GM23248 (cell line): Measurements from ENCODE around the gene LPP. TPM values are rescaled to one million over a fixed set of nuclear protein-coding genes. Genes with fewer than 3 reads are reported as not detected.

Source experiments
- DNase-seq: peaks from one replicate; pipeline ENCODE4 v3.0.0-alpha.2; 2015
- H2AFZ ChIP-seq: fragments of 200-600 bp; sonication (generic); 2 replicates; pipeline ENCODE4 v1.6.1; 2016; ENCODE audit warnings: antibody characterized with exemption
- H3F3A ChIP-seq: fragments of 200-600 bp; sonication (generic); 2 replicates; pipeline ENCODE4 v1.6.1; 2016; ENCODE audit warnings: mild to moderate bottlenecking, antibody characterized with exemption, mixed run types; ENCODE audit not compliant: insufficient read depth
- H3K27ac ChIP-seq: fragments of 200-600 bp; sonication (generic); 2 replicates; pipeline ENCODE4 v1.5.1; 2016; ENCODE audit warnings: mild to moderate bottlenecking
- H3K27me3 ChIP-seq: fragments of 200-600 bp; sonication (generic); replicated peaks from 2 replicates; pipeline ENCODE4 v1.6.1; 2016; ENCODE audit warnings: mild to moderate bottlenecking; ENCODE audit not compliant: insufficient read depth
- H3K36me3 ChIP-seq: fragments of 200-600 bp; sonication (generic); 2 replicates; pipeline ENCODE4 v1.6.1; 2016; ENCODE audit warnings: low read depth, mild to moderate bottlenecking
- H3K4me1 ChIP-seq: fragments of 200-600 bp; sonication (generic); 2 replicates; pipeline ENCODE4 v1.6.1; 2016; ENCODE audit warnings: mild to moderate bottlenecking; ENCODE audit not compliant: insufficient read depth
- H3K4me2 ChIP-seq: fragments of 200-600 bp; sonication (generic); one replicate; pipeline ENCODE4 v1.6.1; 2016; ENCODE audit warnings: mild to moderate bottlenecking; ENCODE audit not compliant: unreplicated experiment
- H3K4me3 ChIP-seq: fragments of 200-600 bp; sonication (generic); 2 replicates; pipeline ENCODE4 v1.5.1; 2016; ENCODE audit warnings: mild to moderate bottlenecking
- H3K79me2 ChIP-seq: fragments of 200-600 bp; sonication (generic); 2 replicates; pipeline ENCODE4 v1.6.1; 2016; ENCODE audit warnings: mild to moderate bottlenecking; ENCODE audit not compliant: insufficient read depth
- H3K9ac ChIP-seq: fragments of 200-600 bp; sonication (generic); 2 replicates; pipeline ENCODE4 v1.6.1; 2016; ENCODE audit warnings: mild to moderate bottlenecking
- H3K9me2 ChIP-seq: fragments of 200-600 bp; sonication (generic); 2 replicates; pipeline ENCODE4 v1.6.1; 2016; ENCODE audit warnings: mixed run types, mild to moderate bottlenecking, moderate library complexity; ENCODE audit not compliant: insufficient read depth
- H3K9me3 ChIP-seq: fragments of 200-600 bp; sonication (generic); one replicate; pipeline ENCODE4 v1.6.1; 2017; ENCODE audit warnings: low read depth
- H4K20me1 ChIP-seq: fragments of 200-600 bp; sonication (generic); 2 replicates; pipeline ENCODE4 v1.6.0; 2016; ENCODE audit not compliant: insufficient read depth
- EZH2 ChIP-seq: fragments of 200-600 bp; sonication (generic); IDR thresholded peaks from 2 replicates; pipeline ENCODE4 v1.6.1; 2018; ENCODE audit warnings: antibody characterized with exemption, mild to moderate bottlenecking; ENCODE audit not compliant: insufficient read depth, poor library complexity, severe bottlenecking
- EZH2phosphoT487 ChIP-seq: fragments of 200-600 bp; sonication (generic); IDR thresholded peaks from 2 replicates; pipeline ENCODE4 v1.6.1; 2018; ENCODE audit warnings: antibody characterized with exemption, moderate library complexity, mild to moderate bottlenecking, low read depth; ENCODE audit not compliant: insufficient read depth
- WGBS, 2 experiments: methylation state at CpG; one replicate each; pipeline ENCODE4 v1.1.6; 2015 to 2017; ENCODE audit warnings: low lambda C conversion rate in 2 of 2, low coverage in 1 of 2; ENCODE audit errors: missing lambda C conversion rate in 2 of 2; 5-methylcytosine and 5-hydroxymethylcytosine counted together
- in situ Hi-C: fragments of 300-500 bp; cut with MboI; formaldehyde crosslinking; loops from 2 replicates; pipeline ENCODE4 v1.15.0; 2020
- polyA plus RNA-seq: library from polyadenylated mRNA; unstranded; fragments of >200 nt; fragmentation: Nextera tagmentation; extraction: Ambion mirVana; gene quantifications from 2 replicates; pipeline ENCODE4 v1.2.1, GENCODE V29; 2016
- total RNA-seq: library from RNA; depleted of rRNA; stranded (reverse); fragments of >200 nt; shearing (Covaris generic); gene quantifications from 2 replicates; pipeline ENCODE4 v1.2.3, GENCODE V29; 2014

Gene LPP
- total and polyA plus RNA-seq, 2 experiments from 2014 or later, result 42.8 to 61.7 TPM

- no peak overlapping the region for H3K4me3 ChIP-seq
- no peaks in the 10 kb centered on the region for H4K20me1 ChIP-seq
- in situ Hi-C loops, result no loop called here
- H3K27me3 ChIP-seq, result no peaks in the 10 kb centered on the region
- 0 out of 2 replicates have a peak, but pooled peaks cover 8% of the 10 kb centered on the region for H3F3A ChIP-seq
- 17 to 19% methylated on average over 1 of the region's 1 CpG for WGBS, 2 experiments
- no peak overlapping the region for H3K9ac ChIP-seq
- H3K4me1 ChIP-seq, result no peaks in the 10 kb centered on the region
- 0 out of 2 replicates have a peak, but pooled peaks cover 4% of the 10 kb centered on the region for H3K36me3 ChIP-seq
- no peak overlapping the region for H3K4me2 ChIP-seq
- H3K9me3 ChIP-seq, result no peaks in the 10 kb centered on the region
- TF ChIP-seq EZH2 (no peak), EZH2phosphoT487 (no peak)
- H3K79me2 ChIP-seq, result peaks cover 62% of the 10 kb centered on the region
- H3K27ac ChIP-seq, result no peak overlapping the region
- DNase-seq, result no peak
- H3K9me2 ChIP-seq, result no peaks in the 10 kb centered on the region
- H2AFZ ChIP-seq, result no peak overlapping the region
Observed at GRCh38 chr3:188403404-188403803, 249.4 kb downstream of the LPP start.

GRCh38 chr3:188404124-188404523 lies 250.2 kb downstream of the LPP start:
- Histone ChIP-seq H3K27me3 (no peaks in the 10 kb centered on the region), H3K9ac (no peak overlapping the region), H3F3A (0 out of 2 replicates have a peak, but pooled peaks cover 8% of the 10 kb centered on the region), H3K36me3 (0 out of 2 replicates have a peak, but pooled peaks cover 4% of the 10 kb centered on the region), H3K4me3 (no peak overlapping the region), H3K4me2 (no peak overlapping the region), H2AFZ (no peak overlapping the region), H4K20me1 (no peaks in the 10 kb centered on the region), H3K9me3 (no peaks in the 10 kb centered on the region), H3K79me2 (peaks cover 59% of the 10 kb centered on the region), H3K4me1 (no peaks in the 10 kb centered on the region), H3K9me2 (no peaks in the 10 kb centered on the region), H3K27ac (no peak overlapping the region)
- TF ChIP-seq EZH2 (no peak), EZH2phosphoT487 (no peak)
- WGBS, 2 experiments, result 96 to 98% methylated on average over 4 of the region's 4 CpGs
- in situ Hi-C loops, result no loop called here
- no peak for DNase-seq

- no peaks in the 10 kb centered on the region for H3K9me3 ChIP-seq
- no peak for TF ChIP-seq EZH2
- no peak for TF ChIP-seq EZH2phosphoT487
- H3F3A ChIP-seq, result 0 out of 2 replicates have a peak, but pooled peaks cover 8% of the 10 kb centered on the region
- no peak for DNase-seq
- H4K20me1 ChIP-seq, result no peaks in the 10 kb centered on the region
- no peak overlapping the region for H3K27ac ChIP-seq
- no peak overlapping the region for H2AFZ ChIP-seq
- no peak overlapping the region for H3K4me2 ChIP-seq
- no peak overlapping the region for H3K4me3 ChIP-seq
- H3K27me3 ChIP-seq, result no peaks in the 10 kb centered on the region
- peaks cover 4% of the 10 kb centered on the region; the same call in 1 of the 2 replicates for H3K36me3 ChIP-seq
- WGBS, 2 experiments, result 97 to 99% methylated on average over 4 of the region's 4 CpGs
- H3K4me1 ChIP-seq, result no peaks in the 10 kb centered on the region
- peaks cover 57% of the 10 kb centered on the region for H3K79me2 ChIP-seq
- H3K9ac ChIP-seq, result no peak overlapping the region
- no peaks in the 10 kb centered on the region for H3K9me2 ChIP-seq
- in situ Hi-C loops, result no loop called here
Observed at GRCh38 chr3:188404701-188405100, 250.7 kb downstream of the LPP start.

GRCh38 chr3:188407158-188407880 lies 253.4 kb downstream of the LPP start:
- Histone ChIP-seq H3K4me1 (no peaks in the 10 kb centered on the region), H3K4me3 (no peak overlapping the region), H3K27me3 (no peaks in the 10 kb centered on the region), H3K9ac (no peak overlapping the region), H3K79me2 (peaks cover 54% of the 10 kb centered on the region), H4K20me1 (no peaks in the 10 kb centered on the region), H2AFZ (no peak overlapping the region), H3K27ac (no peak overlapping the region), H3K36me3 (peaks cover 4% of the 10 kb centered on the region; the same call in 1 of the 2 replicates), H3F3A (0 out of 2 replicates have a peak, but pooled peaks cover 8% of the 10 kb centered on the region), H3K9me2 (no peaks in the 10 kb centered on the region), H3K9me3 (no peaks in the 10 kb centered on the region), H3K4me2 (no peak overlapping the region)
- in situ Hi-C loops, result no loop called here
- WGBS, 2 experiments, result 51 to 56% methylated on average over 5 to 6 of the region's 6 CpGs
- DNase-seq, result peak; percentile 76
- no peak for TF ChIP-seq EZH2
- no peak for TF ChIP-seq EZH2phosphoT487
